OCI-M1 (cell line): ENCODE measurements around the gene RIN3.
A peak's percentile ranks its signal among the peaks of the same experiment; 100 is the strongest.

Experiments used
- DNase-seq: peaks from one replicate; lab custom pipeline; 2025; lab: John Stamatoyannopoulos, UW

Gene RIN3

DNA sequence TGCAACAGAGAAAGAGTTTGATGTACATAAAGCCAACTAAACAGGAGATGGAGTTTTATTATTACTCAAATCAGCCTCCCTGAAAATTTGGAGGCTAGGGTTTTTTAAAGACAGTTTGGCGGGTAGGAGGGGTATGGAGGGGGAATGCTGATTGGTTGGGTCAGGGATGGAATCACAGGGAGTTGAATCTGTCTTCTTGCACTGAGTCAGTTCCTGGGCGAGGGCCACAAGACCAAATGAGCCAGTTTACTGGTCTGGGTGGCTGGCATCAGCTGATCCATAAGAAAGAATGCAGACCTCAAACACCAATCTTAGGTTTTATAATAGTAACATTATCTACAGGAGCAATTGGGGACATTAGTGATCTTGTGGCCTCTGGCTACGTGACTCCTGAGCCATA lies 64.9 kb downstream of the RIN3 start:
- DNase-seq: no peak

DNA sequence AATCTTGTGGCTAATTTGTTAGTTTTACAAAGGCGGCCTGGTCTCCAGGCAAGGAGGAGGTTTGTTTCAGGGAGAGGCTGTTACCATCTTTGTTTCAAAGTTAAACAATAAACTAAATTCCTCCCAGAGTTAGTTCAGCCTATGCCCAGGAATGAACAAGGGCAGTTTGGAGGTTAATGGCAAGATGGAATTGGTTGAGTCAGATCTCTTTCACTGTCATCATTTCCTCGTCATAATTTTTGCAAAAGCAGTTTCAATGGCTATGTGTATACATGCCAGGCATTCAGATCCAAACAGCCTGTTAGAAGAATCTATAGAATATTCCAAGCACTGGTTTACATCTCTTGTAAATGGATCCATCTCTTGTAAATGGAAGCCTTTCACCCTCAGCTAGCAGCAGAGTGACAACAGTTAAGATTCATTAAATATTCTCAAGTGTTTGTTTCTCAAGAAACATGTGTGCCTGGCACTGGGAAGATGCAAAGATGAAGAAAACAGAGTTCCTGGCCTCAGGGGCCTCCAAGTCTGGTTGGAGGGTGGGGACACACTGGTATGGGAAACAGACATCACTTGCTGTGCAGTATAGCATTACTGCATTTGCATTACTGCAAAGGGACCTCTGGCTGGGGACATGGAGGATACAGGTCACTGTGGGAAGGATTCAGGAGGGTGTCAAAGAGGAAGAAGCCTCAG lies 65.8 kb downstream of the RIN3 start:
- no peak for DNase-seq

DNA sequence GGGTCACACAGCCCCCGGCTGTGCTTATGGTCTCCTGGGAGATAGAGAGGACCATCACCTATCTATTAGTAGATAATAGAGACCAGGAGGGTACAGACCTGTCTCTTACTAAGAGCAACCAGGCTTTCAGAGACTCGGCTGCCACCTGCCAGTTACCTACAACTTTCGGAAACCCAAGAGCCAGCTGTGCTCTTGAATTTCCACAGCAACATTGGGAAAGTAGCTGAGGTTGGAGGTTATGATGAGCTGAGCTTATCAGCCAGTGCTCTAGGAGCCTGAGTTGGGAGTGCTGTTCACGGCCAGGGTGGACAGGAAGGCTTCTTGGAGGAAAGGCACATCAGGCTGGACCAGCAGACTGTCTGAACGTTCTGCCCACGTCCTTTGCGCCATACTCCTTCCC lies 67.6 kb downstream of the RIN3 start:
- DNase-seq: no peak

DNA sequence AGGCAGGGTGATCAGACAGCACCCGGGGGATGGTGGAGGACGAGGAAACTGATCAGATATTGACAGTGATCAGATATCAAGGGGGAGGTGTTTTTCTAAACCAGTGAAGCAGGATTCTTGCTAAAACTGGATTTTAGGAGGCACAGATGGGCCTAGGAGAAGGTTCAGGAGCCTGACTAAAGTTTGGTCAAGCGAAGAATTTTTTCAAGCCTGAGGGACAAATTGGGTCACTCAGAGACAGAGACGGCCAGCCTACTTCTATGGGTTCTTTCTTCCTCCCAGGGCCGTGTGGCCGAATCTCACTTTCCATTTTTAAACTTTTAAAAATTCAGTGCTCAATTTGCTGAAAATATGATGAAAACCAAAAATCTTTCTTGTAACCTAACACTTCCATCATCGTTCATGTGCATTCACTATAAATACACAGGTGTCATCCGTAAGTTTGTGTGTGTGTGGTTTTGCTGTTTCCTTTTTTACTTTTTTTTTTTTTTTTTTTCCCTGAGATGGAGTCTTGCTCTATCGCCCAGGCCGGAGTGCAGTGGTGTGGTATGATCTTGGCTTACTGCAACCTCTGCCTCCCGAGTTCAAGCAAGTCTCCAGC lies 68.5 kb downstream of the RIN3 start:
- no peak for DNase-seq

DNA sequence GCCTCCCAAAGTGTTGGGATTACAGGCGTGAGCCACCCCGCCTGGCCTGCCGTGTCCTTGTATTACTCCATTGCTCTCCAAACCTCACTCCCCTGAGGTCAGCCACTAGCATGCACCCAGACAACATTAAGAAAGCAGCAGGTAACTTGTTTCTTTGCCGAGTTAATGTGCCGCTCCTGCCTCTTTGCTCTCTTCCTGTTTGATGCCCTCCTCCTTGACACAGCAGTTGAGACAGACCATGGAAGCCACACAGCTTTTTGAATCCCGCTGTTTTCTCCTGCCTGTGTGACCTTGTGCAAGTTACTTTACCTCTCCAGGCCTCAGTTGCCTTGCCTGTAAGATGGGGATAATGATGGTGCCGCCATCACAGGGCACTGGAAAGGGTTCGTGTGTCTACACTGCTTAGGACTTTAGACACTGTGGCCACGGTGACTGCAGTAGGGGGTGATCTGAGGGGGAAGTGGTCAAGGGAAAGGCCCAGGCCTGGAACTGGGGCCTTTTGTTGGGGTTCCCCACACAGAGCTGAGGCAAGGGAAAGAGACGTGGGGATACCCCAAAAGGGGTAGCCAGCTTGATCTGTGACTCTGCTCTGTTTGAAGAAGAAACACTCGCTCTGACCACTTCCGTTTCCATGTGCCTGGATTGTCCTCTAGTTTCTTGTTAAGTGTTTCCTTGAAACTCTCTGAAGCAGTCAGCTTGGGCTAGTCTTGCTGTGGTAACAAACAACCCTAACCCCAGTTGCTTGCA lies 69.3 kb downstream of the RIN3 start:
- no peak for DNase-seq

DNA sequence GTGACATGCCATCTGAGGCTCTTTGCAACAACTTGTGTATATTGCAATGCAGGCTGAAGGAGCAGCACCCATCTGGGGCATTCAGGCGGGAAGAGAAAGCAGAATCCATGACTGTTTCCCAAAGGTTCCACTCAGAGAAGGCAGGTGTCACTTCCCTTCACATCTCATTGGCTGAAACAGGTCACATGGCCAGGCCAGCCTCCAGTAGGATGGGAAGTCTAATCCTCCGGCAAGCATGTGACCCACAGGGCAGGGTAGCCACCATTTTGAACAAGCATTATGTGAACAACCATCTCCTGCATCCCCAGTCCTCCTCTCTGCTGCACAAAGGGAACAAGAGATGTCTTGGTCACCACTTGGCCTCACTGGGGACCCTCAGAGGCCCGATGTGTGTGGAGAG lies 70.6 kb downstream of the RIN3 start:
- DNase-seq: no peak

DNA sequence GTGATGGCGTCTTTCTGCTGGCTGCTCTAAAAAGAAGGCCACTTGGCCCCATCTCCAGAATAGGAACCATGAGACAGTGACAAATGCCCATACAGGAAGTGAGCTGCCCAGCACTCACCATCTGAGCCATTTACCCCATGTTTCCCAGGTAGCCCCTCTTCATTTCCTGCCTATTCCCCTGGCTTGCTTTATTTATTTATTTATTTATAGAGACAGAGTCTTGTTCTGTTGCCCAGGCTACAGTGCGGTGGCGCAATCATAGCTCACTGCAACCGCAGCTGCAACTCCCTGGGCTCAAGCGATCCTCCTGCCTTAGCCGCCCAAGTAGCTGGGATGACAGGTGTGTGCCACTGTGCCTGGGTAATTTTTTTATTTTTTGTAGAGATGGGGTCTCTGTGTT lies 71.2 kb downstream of the RIN3 start:
- no peak for DNase-seq

DNA sequence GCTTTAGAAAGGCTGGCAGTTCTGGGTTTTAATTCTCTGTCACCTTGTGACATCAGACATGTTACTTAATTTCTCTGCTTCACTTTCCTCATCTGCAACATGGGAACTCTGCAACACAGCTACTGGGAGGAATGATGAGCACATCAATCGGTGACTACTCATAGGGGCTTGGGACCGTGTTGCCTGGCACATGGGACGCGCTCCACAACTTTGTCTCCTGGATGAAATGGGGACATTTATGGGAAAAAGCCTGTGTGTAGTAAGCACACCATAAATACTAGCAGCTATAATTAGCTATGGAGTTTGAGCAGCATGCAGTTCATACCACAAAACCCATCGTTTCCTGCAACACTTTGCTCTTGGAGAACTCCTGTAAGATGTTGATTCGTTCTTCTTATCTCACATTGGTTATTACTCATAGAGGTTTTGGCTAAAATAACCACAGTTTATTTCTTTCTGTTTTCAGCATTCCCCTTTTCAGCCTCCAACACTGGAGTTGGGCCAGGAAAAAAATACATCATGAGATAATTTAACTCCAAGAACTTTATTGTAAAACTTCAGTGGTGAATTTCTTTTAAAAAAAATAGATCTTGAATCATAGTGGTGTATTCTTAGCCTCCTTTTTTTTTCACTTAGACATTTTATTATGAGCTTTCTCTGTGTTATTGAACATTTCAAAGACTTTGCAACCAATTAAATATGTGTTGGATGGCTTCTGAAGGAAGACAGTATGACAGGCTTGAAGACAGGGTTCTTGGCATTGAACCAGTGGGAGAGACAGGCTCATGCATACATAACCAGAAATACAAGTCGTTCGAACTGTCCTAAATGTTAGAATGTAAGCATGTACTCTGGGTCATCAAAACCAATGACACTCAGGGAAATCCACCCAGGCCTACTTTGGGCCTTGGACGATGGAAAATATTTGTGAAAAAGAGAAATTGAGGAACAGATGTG lies 72.7 kb downstream of the RIN3 start:
- DNase-seq: peak; percentile 87

DNA sequence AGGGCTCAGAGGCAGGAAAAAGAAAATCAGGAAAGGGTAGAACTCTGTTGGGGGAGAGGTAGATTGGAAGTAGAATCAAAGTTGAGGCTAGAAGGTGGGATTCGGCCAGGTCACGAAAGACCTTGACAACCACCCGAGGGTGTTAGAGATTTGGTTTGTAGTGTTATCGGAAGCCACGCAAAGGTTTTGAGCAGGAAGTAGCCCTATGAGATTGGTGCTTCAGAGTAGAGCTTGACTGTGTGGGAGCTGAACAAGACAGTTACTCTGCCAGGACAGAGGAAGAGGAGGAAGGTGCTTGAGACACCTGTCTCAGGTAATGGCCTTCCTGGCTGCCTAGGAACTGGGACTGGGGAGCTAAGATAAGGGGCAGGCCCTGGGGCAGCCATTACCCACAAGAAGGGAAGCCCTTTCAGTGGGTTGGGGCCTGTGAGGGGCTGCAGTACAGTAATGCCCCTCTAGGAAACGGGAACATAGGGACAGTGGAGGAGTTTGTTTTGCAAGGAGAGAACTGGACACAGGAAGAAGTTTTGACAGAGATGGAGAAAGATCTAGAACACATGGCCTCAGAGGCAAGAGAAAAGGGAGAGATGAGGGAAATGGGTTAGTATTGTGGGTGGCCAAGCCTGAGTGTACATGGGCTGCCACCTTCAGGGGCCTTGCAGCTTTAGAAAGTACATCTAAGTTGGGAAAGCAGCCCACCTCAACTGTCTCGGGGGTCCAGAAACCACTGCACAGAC lies 73.5 kb downstream of the RIN3 start:
- peak; percentile 12 for DNase-seq

DNA sequence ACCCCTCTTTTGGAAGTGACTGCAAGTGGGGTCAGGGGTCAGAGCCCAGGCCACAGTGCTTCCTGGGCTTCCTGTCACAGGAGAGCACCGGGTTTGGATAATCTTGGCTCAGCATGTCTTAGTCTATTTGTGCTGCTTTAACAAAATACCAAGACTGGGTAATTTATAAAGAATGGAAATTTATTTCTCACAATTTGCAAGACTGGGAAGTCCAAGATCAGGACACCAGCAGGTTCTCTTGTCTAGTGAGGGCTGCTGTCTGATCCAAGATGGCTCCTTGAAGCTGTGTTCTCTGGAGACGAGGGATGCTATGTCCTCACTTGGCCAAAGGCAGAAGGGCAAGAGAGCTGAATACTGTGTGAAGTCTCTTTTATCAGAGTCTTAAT lies 74.1 kb downstream of the RIN3 start:
- DNase-seq: peak; percentile 1

DNA sequence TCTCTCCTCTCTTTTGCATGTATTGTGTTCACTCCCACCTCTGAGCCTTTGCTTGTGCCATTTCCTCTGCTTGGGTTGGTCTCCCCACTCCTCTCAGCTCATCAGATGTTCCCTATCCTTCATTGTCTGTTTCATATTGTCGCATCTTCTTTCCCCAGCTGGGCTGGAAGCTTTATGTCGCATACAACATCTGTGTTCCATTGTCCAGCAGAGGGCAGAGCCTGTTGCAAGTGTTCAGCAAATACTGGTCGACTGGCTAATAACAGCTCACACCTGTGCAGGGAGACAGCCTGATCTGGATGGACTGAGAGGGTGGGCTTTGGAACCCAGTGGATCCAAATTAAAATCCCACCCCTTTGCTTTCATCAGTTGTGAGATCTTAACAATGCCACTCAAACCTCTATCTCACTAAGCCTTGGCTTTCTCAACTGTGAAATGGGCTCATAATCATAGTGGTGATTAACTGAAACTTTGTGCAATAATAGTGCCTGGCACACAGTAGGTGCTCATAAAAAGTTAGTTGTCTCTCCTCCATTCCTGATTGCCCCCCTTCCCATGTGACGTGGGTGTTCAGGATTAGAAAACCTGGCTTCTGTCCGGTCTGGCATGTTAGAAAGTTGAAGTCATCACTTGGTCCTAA lies 75.8 kb downstream of the RIN3 start:
- DNase-seq: peak; percentile 20

DNA sequence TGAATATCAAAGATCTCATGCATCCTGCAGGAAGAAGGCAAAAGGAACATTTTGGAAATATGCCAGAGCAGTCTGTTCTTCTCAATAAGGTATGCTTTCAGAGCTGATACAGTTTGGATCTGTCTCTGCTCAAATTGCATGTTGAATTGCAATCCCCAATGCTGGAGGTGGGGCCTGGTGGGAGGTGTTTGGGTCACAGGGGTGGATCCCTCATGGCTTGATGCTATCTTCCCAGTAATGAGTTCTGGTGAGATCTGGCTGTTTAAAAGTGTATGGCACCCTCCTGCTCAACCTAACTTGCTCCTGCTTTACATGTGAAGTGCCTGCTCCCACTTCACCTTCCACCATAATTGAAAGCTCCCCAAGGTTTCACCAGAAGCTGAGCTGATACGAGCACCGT lies 76.6 kb downstream of the RIN3 start:
- peak; percentile 26 for DNase-seq

DNA sequence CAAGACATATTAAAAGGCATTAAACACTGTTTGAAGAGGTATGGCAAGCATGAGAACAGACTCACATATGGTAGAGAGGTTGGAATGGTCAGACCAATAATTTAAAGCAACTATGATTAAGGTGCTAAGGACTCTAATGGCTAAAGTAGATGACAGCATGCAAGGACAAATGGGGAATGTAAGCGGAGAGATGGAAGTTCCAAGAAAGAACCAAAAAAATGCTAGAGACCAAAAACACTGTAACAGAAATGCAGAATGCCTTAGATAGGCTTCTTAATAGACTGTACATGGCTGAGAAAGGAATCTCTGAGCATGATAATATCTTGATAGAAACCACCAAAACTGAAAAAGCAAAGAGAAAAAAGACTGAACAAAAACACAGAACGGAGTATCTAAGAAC lies 77.4 kb downstream of the RIN3 start:
- peak; percentile 63 for DNase-seq

DNA sequence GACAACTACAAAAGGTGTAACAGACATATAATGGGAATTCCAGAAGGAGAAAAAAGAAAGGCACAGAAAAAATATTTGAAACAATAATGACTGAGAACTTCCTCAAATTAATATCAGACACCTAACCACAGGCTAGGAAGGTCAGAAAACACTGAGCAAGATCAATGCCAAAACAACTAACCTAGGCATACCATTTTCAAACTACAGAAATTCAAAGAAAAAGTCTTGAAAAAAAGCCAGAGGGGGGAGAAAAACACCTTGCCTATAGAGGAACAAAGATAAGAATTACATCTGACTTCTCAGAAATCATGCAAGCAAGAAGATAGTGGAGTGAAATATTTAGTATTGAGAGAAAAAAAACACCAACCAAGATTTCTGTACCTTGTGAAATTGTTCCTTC lies 77.8 kb downstream of the RIN3 start:
- peak; percentile 69 for DNase-seq

DNA sequence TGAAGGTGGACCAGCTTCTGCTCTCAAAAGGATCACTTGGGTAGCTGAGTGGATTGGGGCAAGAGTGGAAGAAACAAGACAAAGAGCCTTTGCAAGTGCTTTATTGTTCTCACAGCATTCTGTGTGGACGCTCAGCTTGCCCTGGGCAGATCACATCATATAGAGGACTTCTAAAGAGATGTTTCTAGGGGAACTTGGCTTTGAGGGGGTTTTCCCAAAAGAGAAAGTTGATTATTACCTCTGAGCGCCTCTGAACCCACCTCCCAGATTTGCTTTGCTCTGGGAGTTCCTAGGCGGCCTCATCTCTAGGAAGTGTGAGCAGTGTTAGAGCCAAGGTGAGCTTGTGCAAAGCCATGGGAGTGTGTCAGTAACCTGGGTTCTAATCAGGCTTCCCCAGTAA lies 81.7 kb downstream of the RIN3 start:
- no peak for DNase-seq

DNA sequence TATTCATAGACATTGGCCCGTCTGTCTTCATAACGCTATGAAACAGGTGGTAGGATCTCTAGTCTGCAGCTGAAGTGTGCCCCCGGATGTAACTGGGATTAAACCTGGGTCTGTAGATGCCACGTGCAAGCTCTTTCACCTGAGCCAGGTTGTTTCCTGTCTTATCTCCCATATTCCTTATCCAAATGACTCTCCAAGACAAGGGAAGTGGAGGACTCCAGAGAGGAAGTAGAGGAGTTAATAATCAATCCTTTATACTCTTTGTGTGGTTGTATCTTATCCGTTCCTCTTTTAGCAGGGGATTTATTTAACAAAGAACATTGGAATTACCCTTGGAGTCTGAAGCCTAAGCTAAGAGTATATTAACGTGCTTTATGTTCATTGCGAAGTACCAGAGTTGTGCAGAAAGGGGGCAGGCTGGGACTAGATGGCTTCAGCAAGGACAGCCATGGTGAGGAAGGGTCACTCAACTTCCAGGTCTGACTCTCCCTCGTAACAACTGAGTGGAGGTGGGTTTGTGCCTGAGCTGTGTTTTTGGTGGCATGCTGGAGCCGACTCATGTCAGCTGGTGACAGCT lies 82.8 kb downstream of the RIN3 start:
- peak; percentile 2 for DNase-seq

DNA sequence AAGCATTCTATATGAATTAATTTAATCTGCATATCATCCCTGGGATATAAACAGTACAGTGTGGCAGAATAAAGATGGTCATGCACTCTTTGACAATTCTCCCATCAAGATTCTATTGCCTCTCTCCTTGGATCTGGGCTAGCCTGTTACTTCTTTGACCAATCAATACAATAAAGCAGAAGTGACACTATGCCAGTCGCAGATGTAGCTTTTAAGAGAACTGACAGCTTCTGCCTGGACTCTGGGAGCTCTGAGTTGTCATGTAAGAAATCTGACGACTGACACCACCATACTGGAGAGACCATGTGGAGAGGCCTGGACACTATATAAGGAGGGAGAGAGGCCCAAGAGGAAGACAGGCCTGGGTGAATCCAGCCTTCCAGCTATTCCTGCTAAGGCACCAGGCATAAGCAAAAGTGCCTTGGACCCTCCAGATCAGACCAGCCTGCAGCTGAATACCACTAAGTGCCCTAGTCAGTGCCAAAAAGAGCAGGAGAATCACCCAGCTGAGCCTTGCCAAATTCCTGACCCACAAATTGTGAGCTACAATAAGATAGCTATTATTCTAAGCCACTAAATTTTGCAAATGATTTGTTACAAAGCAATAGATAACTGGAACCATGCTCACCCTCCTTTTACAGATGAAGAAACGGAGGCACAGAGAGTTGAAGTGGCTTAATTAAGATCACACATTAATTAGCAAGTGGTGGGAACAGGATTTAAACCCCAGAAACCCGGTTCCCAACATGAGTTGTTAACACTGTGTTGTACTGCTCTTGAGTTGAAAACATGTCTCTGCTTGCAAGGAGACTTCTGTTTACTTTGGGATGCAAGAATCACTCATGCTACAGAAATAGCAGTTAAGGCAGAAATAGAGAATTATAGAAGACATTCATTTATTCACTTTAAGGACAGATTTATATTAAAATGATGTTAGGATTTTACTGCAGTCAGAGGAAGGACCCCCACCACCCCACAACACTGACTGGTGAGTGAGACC lies 84.6 kb downstream of the RIN3 start:
- DNase-seq: no peak

DNA sequence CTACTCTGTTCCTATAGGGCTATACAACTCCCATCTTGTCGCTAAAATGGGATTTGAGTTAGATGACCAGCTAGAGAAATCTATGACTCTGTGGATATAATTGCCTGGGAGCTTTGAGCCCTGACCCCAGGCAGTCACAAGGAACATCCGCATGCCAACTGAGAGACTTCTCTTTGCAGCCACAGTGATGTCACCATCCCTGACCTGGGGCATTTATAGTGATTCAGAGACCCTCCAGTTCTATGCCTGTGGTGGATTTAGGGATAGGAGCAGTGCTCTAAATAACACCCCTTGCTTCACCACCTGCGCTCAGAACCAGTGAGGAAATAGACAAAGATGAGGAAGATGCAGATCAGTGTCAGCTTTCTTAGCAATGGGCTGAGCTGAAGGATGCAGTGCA lies 86.2 kb downstream of the RIN3 start:
- DNase-seq: no peak

DNA sequence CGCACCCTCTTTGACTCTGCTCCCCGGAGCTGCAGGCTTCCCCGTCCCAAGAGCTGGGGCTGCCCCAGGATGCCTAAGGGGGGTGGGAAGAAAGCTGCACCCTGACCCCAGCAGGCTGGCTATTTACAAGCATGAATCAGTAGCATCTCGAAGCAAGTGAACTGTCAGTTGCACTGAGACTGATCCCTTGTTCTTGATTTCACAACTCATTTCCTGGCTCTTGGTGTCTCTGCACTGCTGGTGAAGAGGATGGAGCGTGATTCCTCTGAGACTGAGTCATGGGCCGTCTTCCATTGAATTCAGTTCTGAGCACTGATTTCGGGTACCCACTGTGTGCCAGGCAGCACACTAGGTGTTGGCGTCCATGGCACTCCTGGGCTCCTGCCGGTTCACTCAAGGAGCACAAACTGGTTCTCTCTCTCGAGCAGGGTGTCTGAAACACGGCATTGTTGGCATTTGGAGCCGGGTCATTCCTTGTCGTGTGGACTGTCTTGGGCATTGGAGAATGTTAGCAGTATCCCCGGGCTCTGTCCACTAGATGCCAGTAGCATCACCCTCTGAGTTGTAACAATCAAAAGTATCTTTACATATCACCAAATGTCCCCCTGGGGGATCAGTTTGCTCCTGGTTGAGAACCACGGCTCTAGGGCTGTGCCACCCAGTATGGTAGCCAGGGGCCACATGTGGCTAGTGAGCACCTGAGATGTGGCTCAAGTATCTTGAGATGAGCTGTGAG lies 86.9 kb downstream of the RIN3 start:
- no peak for DNase-seq
